PC-9 (cell line): ENCODE measurements around the gene ZNF480. TPM values are rescaled to one million over a fixed set of nuclear protein-coding genes. Genes with fewer than 3 reads are reported as not detected.
"Not testable (repeated sequence)": the region's sequence is repeated elsewhere in the genome, so short reads cannot be mapped to it uniquely, and the experiment has no call there.

Source experiments
- BruUV-seq: library from RNA; stranded (reverse); fragments of 400-500 nt; replicated peaks from 2 replicates; lab custom pipeline; 2021; lab: Mats Ljungman, UMichigan
- CTCF ChIA-PET: fragments of 300-600 bp; sonication (Branson Sonifier 250); formaldehyde crosslinking; loops from one replicate; lab custom pipeline; 2022; ENCODE audit warnings: antibody characterized with exemption; lab: Charles Lee
- POLR2A ChIA-PET: fragments of 300-600 bp; sonication (Branson Sonifier 250); formaldehyde crosslinking; loops from one replicate; lab custom pipeline; 2022; ENCODE audit warnings: antibody characterized with exemption; ENCODE audit not compliant: unreplicated experiment; lab: Charles Lee
- DNase-seq, 2 experiments: peaks; one replicate each; pipeline versions ENCODE4 v3.0.0 to v3.0.0-alpha.2; 2015 to 2022; ENCODE audit warnings: mixed read lengths in 1 of 2
- H2AFZ ChIP-seq: fragments of 200-600 bp; sonication (generic); 2 replicates; pipeline ENCODE4 v1.8.1; 2017; ENCODE audit warnings: antibody characterized with exemption
- H3F3A ChIP-seq: fragments of 200-600 bp; sonication (generic); 2 replicates; pipeline ENCODE4 v1.8.1; 2017; ENCODE audit warnings: antibody characterized with exemption, mild to moderate bottlenecking, low read depth; ENCODE audit not compliant: insufficient read depth
- H3K27ac ChIP-seq: fragments of 200-600 bp; sonication (generic); 2 replicates; pipeline ENCODE4 v1.6.1; 2016; ENCODE audit warnings: mixed run types
- H3K27me3 ChIP-seq: fragments of 200-600 bp; sonication (generic); 2 replicates; pipeline ENCODE4 v1.6.1; 2016; ENCODE audit warnings: low read depth, mixed run types; ENCODE audit not compliant: insufficient read depth
- H3K36me3 ChIP-seq: fragments of 200-600 bp; sonication (generic); 2 replicates; pipeline ENCODE4 v1.6.1; 2016; ENCODE audit warnings: low read depth, mixed run types
- H3K4me1 ChIP-seq: fragments of 200-600 bp; sonication (generic); replicated peaks from 2 replicates; pipeline ENCODE4 v1.6.1; 2016; ENCODE audit warnings: mixed run types; ENCODE audit not compliant: insufficient read depth
- H3K4me2 ChIP-seq: fragments of 200-600 bp; sonication (generic); 2 replicates; pipeline ENCODE4 v1.6.1; 2017; ENCODE audit warnings: mixed run types
- H3K4me3 ChIP-seq: fragments of 200-600 bp; sonication (generic); 2 replicates; pipeline ENCODE4 v1.6.1; 2016; ENCODE audit warnings: mixed run types
- H3K79me2 ChIP-seq: fragments of 200-600 bp; sonication (generic); 2 replicates; pipeline ENCODE4 v1.6.1; 2017; ENCODE audit warnings: low read depth, mixed run types
- H3K9me2 ChIP-seq: fragments of 200-600 bp; sonication (generic); 2 replicates; pipeline ENCODE4 v1.8.1; 2017; ENCODE audit warnings: mild to moderate bottlenecking; ENCODE audit not compliant: insufficient read depth
- H3K9me3 ChIP-seq: fragments of 200-600 bp; sonication (generic); 2 replicates; pipeline ENCODE4 v1.8.1; 2016; ENCODE audit warnings: low read depth; ENCODE audit not compliant: insufficient read depth
- H4K20me1 ChIP-seq: fragments of 200-600 bp; sonication (generic); 2 replicates; pipeline ENCODE4 v1.8.1; 2017; ENCODE audit not compliant: insufficient read depth
- CTCF ChIP-seq: fragments of 200-600 bp; sonication (generic); conservative IDR thresholded peaks from 2 replicates; pipeline ENCODE4 v1.6.1; 2017; ENCODE audit warnings: mixed run types, antibody characterized with exemption, mild to moderate bottlenecking, moderate library complexity
- EZH2 ChIP-seq: fragments of 200-600 bp; sonication (generic); IDR thresholded peaks from 2 replicates; pipeline ENCODE4 v1.8.0; 2017; ENCODE audit warnings: antibody characterized with exemption, low read depth
- intact Hi-C: fragments of 100-400 bp; cut with micrococcal nuclease; formaldehyde crosslinking; loops from one replicate; pipeline ENCODE4 v1.10.0; 2022; ENCODE audit not compliant: unreplicated experiment
- total RNA-seq: library from RNA; stranded (reverse); gene quantifications from 2 replicates; pipeline ENCODE4 v1.2.3, GENCODE V29; 2021

ZNF480 gene
- total RNA-seq, 1 experiment from 2014 or later, result 10.2 TPM

GRCh38 chr19:52286256-52286655, 10.7 kb upstream of the ZNF480 start:
- Histone ChIP-seq H3K36me3 (peaks cover 87% of the 10 kb centered on the region), H3K9me3 (peaks cover 43% of the 10 kb centered on the region)

GRCh38 chr19:52291781-52292180, 5.2 kb upstream of the ZNF480 start:
- Histone ChIP-seq H3K79me2 (no peaks in the 10 kb centered on the region), H3K9me2 (no peaks in the 10 kb centered on the region), H4K20me1 (no peaks in the 10 kb centered on the region; the same call in 1 of the 2 replicates), H3K4me2 (no peak overlapping the region), H3K9me3 (peaks cover 57% of the 10 kb centered on the region), H3F3A (peaks cover 27% of the 10 kb centered on the region), H3K4me3 (no peak overlapping the region), H3K4me1 (0 out of 2 replicates have a peak, but pooled peaks cover 3% of the 10 kb centered on the region), H3K27ac (no peak overlapping the region), H3K27me3 (no peaks in the 10 kb centered on the region), H3K36me3 (peaks cover 37% of the 10 kb centered on the region), H2AFZ (no peak overlapping the region)
- TSS peak; percentile 27 for BruUV-seq
- intact Hi-C loops, result no loop called here
- ChIA-PET CTCF (no interaction called here), POLR2A (no interaction called here)
- no peak for DNase-seq
- TF ChIP-seq CTCF (no peak), EZH2 (no peak)

More at GRCh38 chr19:52286256-52286655, 10.7 kb upstream of the ZNF480 start:
- Histone ChIP-seq H4K20me1 (no peaks in the 10 kb centered on the region; the same call in 1 of the 2 replicates), H3F3A (peaks cover 7% of the 10 kb centered on the region; the same call in 1 of the 2 replicates), H3K79me2 (no peaks in the 10 kb centered on the region), H3K9me2 (no peaks in the 10 kb centered on the region), H3K27me3 (no peaks in the 10 kb centered on the region), H3K4me3 (no peak overlapping the region), H3K27ac (no peak overlapping the region), H3K4me2 (no peak overlapping the region), H3K4me1 (no peaks in the 10 kb centered on the region), H2AFZ (no peak overlapping the region)
- intact Hi-C loops, result no loop called here
- TF ChIP-seq CTCF, result no peak
- TF ChIP-seq EZH2, result no peak
- ChIA-PET POLR2A (no interaction called here), CTCF (no interaction called here)
- DNase-seq, result no peak
- BruUV-seq, result no TSS peak

GRCh38 chr19:52292946-52293345, 4.0 kb upstream of the ZNF480 start:
- Histone ChIP-seq H3F3A (peaks cover 27% of the 10 kb centered on the region), H3K36me3 (peaks cover 29% of the 10 kb centered on the region), H3K9me3 (peaks cover 53% of the 10 kb centered on the region)
- H3K27me3 ChIP-seq, H2AFZ ChIP-seq, intact Hi-C loops, H3K9me2 ChIP-seq, DNase-seq, H3K79me2 ChIP-seq, H3K4me1 ChIP-seq, BruUV-seq, H4K20me1 ChIP-seq, H3K4me2 ChIP-seq, H3K4me3 ChIP-seq, H3K27ac ChIP-seq, CTCF ChIA-PET: not testable (repeated sequence)
- POLR2A ChIA-PET, result interaction anchor here (0.7 kb wide), 1 partner anchor 234 kb away, joined by 3 read pairs; no protein-coding TSS in a partner anchor

DNA sequence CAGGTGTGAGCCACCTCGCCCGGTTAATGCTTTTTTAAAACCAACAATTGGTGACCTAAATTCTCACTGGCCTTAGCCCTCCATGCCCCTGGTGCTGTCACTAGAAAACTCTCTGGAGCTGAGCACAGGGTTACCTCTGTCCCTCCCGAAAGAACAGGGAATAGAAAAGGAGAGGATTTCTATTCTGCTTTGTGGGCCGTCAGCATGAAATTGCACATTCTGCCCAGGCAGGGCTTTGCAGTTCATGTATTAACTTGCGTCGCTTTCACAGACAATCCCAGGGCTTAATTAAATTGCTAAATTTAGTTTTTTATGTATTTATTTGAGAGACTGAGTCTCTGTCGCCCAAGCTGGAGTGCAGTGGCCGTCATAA, 583 bp upstream of the ZNF480 start:
- no peak for TF ChIP-seq EZH2
- no peak for TF ChIP-seq CTCF
- Histone ChIP-seq H3K4me1 (peaks cover 9% of the 10 kb centered on the region; the same call in 1 of the 2 replicates), H3K4me3 (peak overlapping the region; percentile 73), H4K20me1 (no peaks in the 10 kb centered on the region), H3K27me3 (no peaks in the 10 kb centered on the region), H3K9me2 (no peaks in the 10 kb centered on the region), H3F3A (peaks cover 20% of the 10 kb centered on the region), H3K79me2 (peaks cover 10% of the 10 kb centered on the region), H3K9me3 (peaks cover 45% of the 10 kb centered on the region; the same call in 1 of the 2 replicates), H2AFZ (peak overlapping the region; percentile 96), H3K36me3 (peaks cover 25% of the 10 kb centered on the region), H3K4me2 (peak overlapping the region; percentile 82), H3K27ac (no peak overlapping the region)
- TSS peak; percentile 77 for BruUV-seq
- no peak for DNase-seq
- intact Hi-C loops, result no loop called here
- CTCF ChIA-PET, result no interaction called here
- POLR2A ChIA-PET, result interaction anchor here (0.5 kb wide), 1 partner anchor 1491 kb away, joined by 3 read pairs; no protein-coding TSS in a partner anchor
